Cardiac muscle cell (in vitro differentiated cells and primary cell): ENCODE measurements around the gene PRIM1. TPM values are rescaled to one million over a fixed set of nuclear protein-coding genes. Genes with fewer than 3 reads are reported as not detected.
"Not testable (repeated sequence)": the region's sequence is repeated elsewhere in the genome, so short reads cannot be mapped to it uniquely, and the experiment has no call there.

ENCODE experiments used
- DNase-seq, 2 donors: peaks; one replicate each; pipeline versions ENCODE4 v3.0.0 to v3.0.0-alpha.2; 2010 to 2017; ENCODE audit warnings: low read depth in 1 of 2, low spot score in 1 of 2
- H3K27ac ChIP-seq: fragments of 200-600 bp; sonication (generic); 2 replicates; pipeline ENCODE4 v1.5.1; 2016
- H3K27me3 ChIP-seq: fragments of 200-600 bp; sonication (generic); 2 replicates; pipeline ENCODE4 v1.6.0; 2016; ENCODE audit warnings: control low read depth
- H3K36me3 ChIP-seq: fragments of 200-600 bp; sonication (generic); 2 replicates; pipeline ENCODE4 v1.5.1; 2016; ENCODE audit warnings: control low read depth
- H3K4me1 ChIP-seq: fragments of 200-600 bp; sonication (generic); 2 replicates; pipeline ENCODE4 v1.8.1; 2017; ENCODE audit warnings: low read depth, mild to moderate bottlenecking, mixed run types
- H3K4me3 ChIP-seq: fragments of 200-600 bp; sonication (generic); 2 replicates; pipeline ENCODE4 v1.5.1; 2016; ENCODE audit warnings: mild to moderate bottlenecking
- H3K9me3 ChIP-seq: fragments of 200-600 bp; sonication (generic); 2 replicates; pipeline ENCODE4 v1.5.1; 2017; ENCODE audit warnings: low read depth, mild to moderate bottlenecking, control low read depth
- CTCF ChIP-seq: IDR thresholded peaks from 2 replicates; pipeline ENCODE4 v1.5.1; 2012; ENCODE audit warnings: low read depth, mild to moderate bottlenecking, low read length
- polyA plus RNA-seq: library from polyadenylated mRNA; unstranded; fragments of >200 nt; fragmentation: Nextera tagmentation; extraction: Ambion mirVana; gene quantifications from 2 replicates; pipeline ENCODE4 v1.2.1, GENCODE V29; 2016
- total RNA-seq: library from RNA; depleted of rRNA; stranded (reverse); fragments of >200 nt; gene quantifications from 2 replicates; pipeline ENCODE4 v1.2.3, GENCODE V29; 2016

Gene PRIM1
- total and polyA plus RNA-seq, 2 experiments from 2014 or later: 6.0 to 15.4 TPM

- H3K9me3 ChIP-seq: no peaks in the 10 kb centered on the region
- H3K4me3 ChIP-seq: no peak overlapping the region
- no peak for TF ChIP-seq CTCF
- H3K4me1 ChIP-seq: peaks cover 27% of the 10 kb centered on the region
- no peak for DNase-seq
- no peaks in the 10 kb centered on the region for H3K27me3 ChIP-seq
- peaks cover 34% of the 10 kb centered on the region for H3K36me3 ChIP-seq
- peak overlapping the region; percentile 64 for H3K27ac ChIP-seq
Observed at GRCh38 chr12:56716458-56716857, 35.7 kb downstream of the PRIM1 start.

- no peak for TF ChIP-seq CTCF
- Histone ChIP-seq H3K27ac (peak overlapping the region; percentile 64), H3K9me3 (no peaks in the 10 kb centered on the region), H3K4me3 (no peak overlapping the region), H3K27me3 (no peaks in the 10 kb centered on the region), H3K4me1 (peaks cover 22% of the 10 kb centered on the region), H3K36me3 (peaks cover 38% of the 10 kb centered on the region)
- DNase-seq: no peak
Observed at GRCh38 chr12:56715798-56716197, 36.3 kb downstream of the PRIM1 start.

- DNase-seq: no peak
- peak overlapping the region; percentile 64 for H3K27ac ChIP-seq
- H3K27me3 ChIP-seq: no peaks in the 10 kb centered on the region
- TF ChIP-seq CTCF: no peak
- H3K4me1 ChIP-seq: peaks cover 10% of the 10 kb centered on the region
- H3K9me3 ChIP-seq: no peaks in the 10 kb centered on the region
- H3K4me3 ChIP-seq: no peak overlapping the region
- H3K36me3 ChIP-seq: peaks cover 38% of the 10 kb centered on the region
Observed at GRCh38 chr12:56714431-56714929, 37.6 kb downstream of the PRIM1 start.

GRCh38 chr12:56713345-56713744, 38.8 kb downstream of the PRIM1 start:
- Histone ChIP-seq H3K4me1 (no peaks in the 10 kb centered on the region), H3K4me3 (no peak overlapping the region), H3K9me3 (no peaks in the 10 kb centered on the region), H3K36me3 (peaks cover 33% of the 10 kb centered on the region), H3K27ac (peak overlapping the region; percentile 30), H3K27me3 (no peaks in the 10 kb centered on the region)
- no peak for TF ChIP-seq CTCF
- DNase-seq: no peak

- Histone ChIP-seq H3K27ac (no peak overlapping the region), H3K27me3 (no peaks in the 10 kb centered on the region)
- TF ChIP-seq CTCF: no peak
Observed at GRCh38 chr12:56709759-56710376, 42.3 kb downstream of the PRIM1 start.

GRCh38 chr12:56704522-56704921, 47.6 kb downstream of the PRIM1 start:
- not testable (repeated sequence) for H3K4me3 ChIP-seq, H3K4me1 ChIP-seq, H3K27ac ChIP-seq, H3K36me3 ChIP-seq, H3K9me3 ChIP-seq, DNase-seq, H3K27me3 ChIP-seq

More at GRCh38 chr12:56709759-56710376, 42.3 kb downstream of the PRIM1 start:
- Histone ChIP-seq H3K9me3 (no peaks in the 10 kb centered on the region), H3K4me1 (no peaks in the 10 kb centered on the region), H3K36me3 (peaks cover 33% of the 10 kb centered on the region), H3K4me3 (no peak overlapping the region)
- no peak for DNase-seq
